GM23338 (cell line): Measurements from ENCODE around the gene COL24A1. TPM values are rescaled to one million over a fixed set of nuclear protein-coding genes. Genes with fewer than 3 reads are reported as not detected.
"Not testable (repeated sequence)": the region's sequence is repeated elsewhere in the genome, so short reads cannot be mapped to it uniquely, and the experiment has no call there.

ENCODE experiments used
- ATAC-seq: fragments of 200-7000 bp; cut with Tn5 transposase; 3 replicates; pipeline ENCODE4 v1.9.1; 2020
- DNase-seq: peaks from one replicate; pipeline ENCODE4 v3.0.0-alpha.2; 2015; ENCODE audit warnings: low spot score
- H2AFZ ChIP-seq: fragments of 200-600 bp; sonication (generic); 2 replicates; pipeline ENCODE4 v1.8.0; 2016; ENCODE audit warnings: antibody characterized with exemption, mild to moderate bottlenecking, moderate library complexity
- H3F3A ChIP-seq: fragments of 200-600 bp; sonication (generic); replicated peaks from 2 replicates; pipeline ENCODE4 v1.8.0; 2017; ENCODE audit warnings: antibody characterized with exemption, mixed run types, low read depth
- H3K27ac ChIP-seq: fragments of 200-600 bp; sonication (generic); 2 replicates; pipeline ENCODE4 v1.6.1; 2016; ENCODE audit warnings: low read depth
- H3K27me3 ChIP-seq: fragments of 200-600 bp; sonication (generic); 2 replicates; pipeline ENCODE4 v1.8.0; 2016; ENCODE audit warnings: mild to moderate bottlenecking, mixed run types, moderate library complexity; ENCODE audit not compliant: insufficient read depth
- H3K36me3 ChIP-seq: fragments of 200-600 bp; sonication (generic); 2 replicates; pipeline ENCODE4 v1.8.0; 2016; ENCODE audit warnings: mild to moderate bottlenecking; ENCODE audit not compliant: insufficient read depth
- H3K4me1 ChIP-seq: fragments of 200-600 bp; sonication (generic); 2 replicates; pipeline ENCODE4 v1.8.0; 2016; ENCODE audit warnings: mild to moderate bottlenecking, moderate library complexity; ENCODE audit not compliant: insufficient read depth
- H3K4me2 ChIP-seq: fragments of 200-600 bp; sonication (generic); 2 replicates; pipeline ENCODE4 v1.7.1; 2017; ENCODE audit warnings: mixed run types
- H3K4me3 ChIP-seq: fragments of 200-600 bp; sonication (generic); 2 replicates; pipeline ENCODE4 v1.6.1; 2016; ENCODE audit warnings: mixed run types
- H3K79me2 ChIP-seq: fragments of 200-600 bp; sonication (generic); replicated peaks from 2 replicates; pipeline ENCODE4 v1.8.0; 2017; ENCODE audit warnings: mild to moderate bottlenecking; ENCODE audit not compliant: insufficient read depth
- H3K9me2 ChIP-seq: fragments of 200-600 bp; sonication (generic); 2 replicates; pipeline ENCODE4 v1.8.0; 2017; ENCODE audit not compliant: insufficient read depth
- H4K20me1 ChIP-seq: fragments of 200-600 bp; sonication (generic); replicated peaks from 2 replicates; pipeline ENCODE4 v1.8.0; 2017; ENCODE audit warnings: mild to moderate bottlenecking; ENCODE audit not compliant: insufficient read depth
- H3K27ac Mint-ChIP-seq: 2 replicates; pipeline ENCODE4 v1.8.0; 2020; ENCODE audit warnings: inconsistent platforms, mild to moderate bottlenecking, moderate library complexity, mixed read lengths
- H3K27me3 Mint-ChIP-seq: 3 replicates; pipeline ENCODE4 v1.8.0; 2022; ENCODE audit warnings: low read depth, mild to moderate bottlenecking, moderate library complexity, mixed read lengths, inconsistent platforms; ENCODE audit not compliant: insufficient read depth, poor library complexity
- H3K36me3 Mint-ChIP-seq: 3 replicates; pipeline ENCODE4 v1.8.0; 2021; ENCODE audit warnings: low read depth, mild to moderate bottlenecking, inconsistent platforms, moderate library complexity, mixed read lengths
- H3K4me1 Mint-ChIP-seq: 3 replicates; pipeline ENCODE4 v1.8.0; 2020; ENCODE audit warnings: mild to moderate bottlenecking, inconsistent platforms, mixed read lengths
- H3K4me3 Mint-ChIP-seq: 3 replicates; pipeline ENCODE4 v1.8.0; 2021; ENCODE audit warnings: moderate library complexity, mild to moderate bottlenecking, inconsistent platforms, mixed read lengths
- H3K9me3 Mint-ChIP-seq: 3 replicates; pipeline ENCODE4 v1.8.0; 2020; ENCODE audit warnings: moderate library complexity, mild to moderate bottlenecking, inconsistent platforms, mixed read lengths
- CREB1 ChIP-seq: fragments of 250-450 bp; sonication (Bioruptor Pico); IDR thresholded peaks from 2 replicates; pipeline ENCODE4 v1.5.0; 2020; ENCODE audit warnings: low read depth, mild to moderate bottlenecking, moderate library complexity
- CTCF ChIP-seq, 2 experiments: fragments of 200-600 bp in 1 of 2; sonication (generic) in 1 of 2; conservative IDR thresholded peaks; 2 replicates each; pipeline versions ENCODE4 v1.5.1 to v1.6.1; 2016 to 2017; ENCODE audit warnings: antibody characterized with exemption in 2 of 2, low read depth in 2 of 2, mild to moderate bottlenecking in 2 of 2, moderate library complexity in 1 of 2
- ETS1 ChIP-seq: IDR thresholded peaks from 2 replicates; pipeline ENCODE4 v1.6.1; 2016; ENCODE audit warnings: antibody characterized with exemption
- EZH2 ChIP-seq: fragments of 200-600 bp; sonication (generic); IDR thresholded peaks from one replicate; pipeline ENCODE4 v1.8.0; 2017; ENCODE audit warnings: antibody characterized with exemption, mild to moderate bottlenecking, low read depth; ENCODE audit not compliant: unreplicated experiment
- EZH2phosphoT487 ChIP-seq: fragments of 200-600 bp; sonication (generic); IDR thresholded peaks from one replicate; pipeline ENCODE4 v1.8.1; 2018; ENCODE audit warnings: antibody characterized with exemption; ENCODE audit not compliant: unreplicated experiment
- JUNB ChIP-seq: IDR thresholded peaks from one replicate; pipeline ENCODE4 v1.6.1; 2016; ENCODE audit warnings: antibody characterized with exemption; ENCODE audit not compliant: unreplicated experiment
- POLR2AphosphoS5 ChIP-seq: IDR thresholded peaks from 2 replicates; pipeline ENCODE4 v1.6.1; 2016; ENCODE audit warnings: antibody characterized with exemption, low read depth
- ZNF114 ChIP-seq: fragments of 250-450 bp; sonication (Bioruptor Pico); IDR thresholded peaks from 2 replicates; pipeline ENCODE4 v1.5.0; 2020; ENCODE audit warnings: mild to moderate bottlenecking, moderate library complexity
- ZNF331 ChIP-seq: fragments of 250-450 bp; sonication (Bioruptor Pico); IDR thresholded peaks from 2 replicates; pipeline ENCODE4 v1.5.0; 2020; ENCODE audit warnings: low read depth, mild to moderate bottlenecking, moderate library complexity
- polyA plus RNA-seq: library from polyadenylated mRNA; unstranded; fragments of >200 nt; fragmentation: Nextera tagmentation; extraction: Ambion mirVana; gene quantifications from 2 replicates; pipeline ENCODE4 v1.2.1, GENCODE V29; 2016
- total RNA-seq: library from RNA; depleted of rRNA; stranded (reverse); fragments of >200 nt; shearing (Covaris generic); gene quantifications from 2 replicates; pipeline ENCODE4 v1.2.3, GENCODE V29; 2014

COL24A1 gene
- total and polyA plus RNA-seq, 2 experiments from 2014 or later: 1.2 to 2.1 TPM

- TF ChIP-seq ETS1 (no peak), EZH2phosphoT487 (no peak), CREB1 (CRISPR knock-in tag) (no peak), POLR2AphosphoS5 (no peak), ZNF114 (CRISPR knock-in tag) (no peak), ZNF331 (CRISPR knock-in tag) (no peak), EZH2 (no peak)
These were observed 421.6 kb downstream of the COL24A1 start (continued) for GRCh38 chr1:85734931-85735330.

- Histone ChIP-seq H4K20me1 (no peaks in the 10 kb centered on the region), H3K4me2 (no peak overlapping the region), H3F3A (no peaks in the 10 kb centered on the region), H3K9me2 (no peaks in the 10 kb centered on the region), H3K36me3 (0 out of 2 replicates have a peak, but pooled peaks cover 8% of the 10 kb centered on the region), H3K27ac (no peak overlapping the region), H3K27me3 (no peaks in the 10 kb centered on the region), H3K79me2 (no peaks in the 10 kb centered on the region), H2AFZ (peak overlapping the region; percentile 29; the same call in 1 of the 2 replicates), H3K4me3 (no peak overlapping the region), H3K4me1 (no peaks in the 10 kb centered on the region)
- peaks cover 20% of the 10 kb centered on the region; the same call in 2 of the 3 replicates for H3K36me3 Mint-ChIP-seq
- peaks cover 33% of the 10 kb centered on the region for H3K9me3 Mint-ChIP-seq
- no peak overlapping the region for H3K27ac Mint-ChIP-seq
- no peaks in the 10 kb centered on the region for H3K27me3 Mint-ChIP-seq
- ATAC-seq (no peak), DNase-seq (no peak)
- no peak for TF ChIP-seq CTCF (conservative IDR thresholded peaks at IDR 0.05; ENCODE audit: low read depth in 2 of 2)
- no peak for TF ChIP-seq JUNB
- TF ChIP-seq ZNF114 (CRISPR knock-in tag): no peak
- no peak for TF ChIP-seq CREB1 (CRISPR knock-in tag)
- no peaks in the 10 kb centered on the region for H3K4me1 Mint-ChIP-seq
- no peak overlapping the region for H3K4me3 Mint-ChIP-seq
These were observed 437.8 kb downstream of the COL24A1 start for GRCh38 chr1:85718678-85719340.

- H2AFZ ChIP-seq, H3K9me2 ChIP-seq, ATAC-seq, H3K27ac ChIP-seq, H3K4me3 Mint-ChIP-seq, H3K36me3 ChIP-seq, H4K20me1 ChIP-seq, H3K79me2 ChIP-seq, H3K27me3 Mint-ChIP-seq, H3K4me1 Mint-ChIP-seq, H3K4me1 ChIP-seq, H3K27ac Mint-ChIP-seq, H3K4me3 ChIP-seq, H3K4me2 ChIP-seq, H3K27me3 ChIP-seq, H3F3A ChIP-seq: not testable (repeated sequence)
- Mint-ChIP-seq H3K9me3 (peaks cover 19% of the 10 kb centered on the region), H3K36me3 (peaks cover 13% of the 10 kb centered on the region; the same call in 1 of the 3 replicates)
- DNase-seq: peak; percentile 21
These were observed 442.0 kb downstream of the COL24A1 start for GRCh38 chr1:85714418-85715114.
